Stimulated activated CD4-positive, alpha-beta T cell treated with anti-CD3 and anti-CD28 coated beads, Interleukin-2, amount 100 ng/mL, for 4 hours (primary cell): ENCODE data around the gene FHL3.

Experiments used
- DNase-seq: peaks from one replicate; pipeline ENCODE4 v3.0.0-alpha.2; 2020; ENCODE audit warnings: low read depth

FHL3 gene

DNA sequence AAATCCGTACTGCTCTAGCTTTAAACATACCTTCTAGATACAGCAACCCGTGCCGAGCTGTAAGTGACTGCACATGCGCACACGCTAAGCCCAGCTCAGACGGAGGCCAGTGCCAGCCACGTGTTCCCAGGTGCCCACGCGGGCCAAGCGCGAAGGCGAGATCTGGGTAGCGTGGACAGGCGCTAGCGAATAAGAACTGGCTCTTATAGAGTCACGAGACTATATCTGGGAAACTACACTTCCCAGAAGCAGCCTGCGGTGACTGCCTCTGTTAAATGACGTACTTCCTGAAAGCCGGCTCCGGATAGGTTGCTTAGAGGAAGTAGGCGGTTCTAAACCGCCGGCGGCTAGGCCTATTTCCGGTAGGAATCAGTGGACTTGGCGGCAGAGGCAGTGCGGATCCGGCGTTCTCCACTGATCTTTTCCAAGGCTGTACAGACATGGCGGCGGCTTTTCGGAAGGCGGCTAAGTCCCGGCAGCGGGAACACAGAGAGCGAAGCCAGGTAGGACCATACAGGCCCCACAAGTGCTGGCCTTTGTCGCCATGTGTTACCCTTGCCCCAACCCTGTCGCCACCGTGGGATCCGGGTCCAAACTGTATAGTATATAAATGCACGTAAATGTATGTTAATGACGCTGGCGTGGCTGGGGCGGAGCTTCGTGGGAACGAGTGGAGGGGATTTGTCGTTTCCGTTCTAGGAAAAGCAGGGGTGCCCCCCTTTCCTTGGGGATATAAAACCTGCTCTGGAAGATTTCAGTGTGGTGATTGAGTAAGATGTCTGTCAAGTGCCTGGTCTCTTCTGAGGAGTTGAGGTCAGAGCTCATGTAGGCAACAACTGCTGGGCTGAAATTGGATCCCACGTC lies 7.3 kb upstream of the FHL3 start, which contains the start of gene UTP11:
TSS of gene UTP11 (plus strand) at position 372 of the 864 bp plus-strand sequence. CDS start at position 441, 69 bp downstream.
- DNase-seq: peak; percentile 88

- DNase-seq: no peak
Observed at GRCh38 chr1:38009841-38010180, 4.5 kb upstream of the FHL3 start.

DNA sequence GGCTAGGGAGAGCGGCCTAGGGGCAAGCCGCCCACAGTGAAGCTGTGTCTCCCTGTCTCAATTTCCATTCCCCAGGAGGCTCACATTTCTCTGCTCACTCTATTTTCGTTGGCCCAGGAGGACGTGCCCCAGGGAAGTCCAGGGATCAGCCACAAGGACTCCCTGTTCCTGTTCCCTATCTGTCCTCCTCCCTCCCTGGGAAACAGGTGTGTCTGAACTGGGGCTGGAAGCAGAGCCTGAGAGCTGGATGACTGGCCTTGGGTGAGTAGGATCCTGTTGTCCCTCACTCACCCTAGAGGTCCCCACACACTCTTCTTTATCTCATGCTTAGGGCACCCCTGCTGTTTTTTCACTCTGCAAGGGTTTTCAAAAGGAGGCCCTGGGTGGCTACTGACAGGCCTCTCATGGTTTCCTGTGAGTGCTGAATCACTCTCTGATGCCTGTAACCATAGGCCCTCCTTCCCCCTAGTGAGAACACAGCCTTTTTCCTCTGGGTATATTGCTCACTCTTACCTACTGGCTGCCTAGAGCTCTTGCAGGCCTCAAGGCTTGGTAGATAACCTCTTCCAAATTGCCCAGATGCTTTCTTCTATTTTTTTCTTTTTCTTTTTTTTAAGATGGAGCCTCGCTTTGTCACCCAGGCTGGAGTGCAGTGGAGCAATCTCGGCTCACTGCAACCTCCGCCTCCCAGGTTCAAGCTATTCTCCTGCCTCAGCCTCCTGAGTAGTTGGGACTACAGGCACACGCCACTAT lies 4.0 kb upstream of the FHL3 start:
- DNase-seq: peak; percentile 29

DNA sequence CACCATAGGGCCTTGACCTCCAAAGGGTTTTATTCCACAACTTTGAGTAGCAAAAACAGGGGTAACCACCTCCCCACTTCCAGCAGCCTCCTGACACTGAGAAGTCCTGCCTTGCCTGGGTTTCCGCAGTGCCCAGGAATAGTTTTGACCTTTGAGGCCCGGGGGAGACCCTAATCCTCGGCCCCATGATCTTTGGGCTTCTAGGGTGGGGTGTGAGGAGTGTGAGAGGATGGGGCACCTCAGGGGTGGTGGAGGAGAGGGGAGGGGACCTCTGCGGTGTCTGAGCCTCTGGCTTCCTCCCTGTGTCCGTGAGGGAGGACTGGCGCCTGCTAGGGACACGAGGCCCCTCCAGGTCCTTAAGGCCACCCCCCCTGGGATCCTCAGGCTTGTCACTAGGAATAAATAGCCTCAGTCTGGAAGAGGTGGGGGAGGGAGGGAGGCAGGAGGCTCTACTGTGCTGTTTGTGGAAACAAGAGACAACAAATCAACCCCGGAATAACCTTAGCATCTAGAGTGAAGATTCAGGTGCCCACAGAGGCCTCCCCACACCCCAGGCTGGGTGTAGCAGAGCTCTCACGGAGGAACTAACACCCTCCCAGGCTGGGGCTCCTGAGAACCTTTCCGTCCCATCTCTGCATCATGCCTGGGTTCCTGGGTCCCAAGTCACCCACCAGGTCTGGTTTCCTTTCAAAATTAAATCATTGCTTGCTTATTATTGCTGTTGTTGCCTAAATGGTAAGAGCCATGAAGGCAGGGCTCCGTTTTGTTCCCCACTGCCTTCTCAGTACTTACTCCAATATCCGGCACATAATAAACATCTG lies 904 bp upstream of the FHL3 start:
- DNase-seq: no peak

DNA sequence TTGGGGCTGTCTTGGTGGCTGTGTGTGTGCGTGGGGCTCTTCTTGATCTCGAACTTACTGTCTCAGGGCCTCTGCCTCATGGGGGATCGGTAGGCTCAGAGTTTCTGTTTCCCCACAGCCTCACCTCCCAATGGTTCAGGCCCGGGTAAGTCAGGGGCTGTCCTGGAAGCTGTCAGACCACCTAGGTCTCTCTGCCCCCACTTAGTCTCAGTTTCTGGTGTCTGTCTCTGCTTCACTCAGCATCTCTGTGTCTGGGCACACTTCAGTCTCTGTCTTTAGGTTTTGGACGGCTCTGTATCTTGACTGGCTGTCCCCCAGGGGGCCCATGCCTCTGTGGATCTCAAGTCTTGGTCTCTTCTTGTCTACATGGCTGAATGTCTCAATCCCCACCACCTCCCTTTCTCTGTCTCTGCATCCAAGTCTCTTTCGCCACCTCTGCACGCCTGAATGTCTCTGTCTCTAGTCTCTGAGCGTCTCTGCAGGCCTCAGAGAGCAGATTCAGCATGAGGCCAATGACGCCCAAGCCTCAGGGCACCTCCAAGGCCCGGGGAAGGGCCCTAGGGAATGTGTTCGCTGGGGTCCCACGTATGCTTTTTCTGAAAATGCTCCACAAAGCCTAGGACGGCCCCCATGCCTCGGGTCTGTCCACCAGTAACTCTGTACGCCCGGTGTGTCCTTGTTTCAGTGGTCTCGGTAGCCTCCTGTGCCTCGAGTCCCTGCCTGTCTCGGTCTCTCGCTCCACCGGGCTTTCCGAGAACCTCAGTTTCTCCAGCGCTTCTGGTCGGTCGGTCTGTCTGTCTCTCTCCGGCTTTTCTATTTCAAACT lies 818 bp downstream of the FHL3 start:
- DNase-seq: no peak

- DNase-seq: no peak
Observed at GRCh38 chr1:38003261-38004250, 1.8 kb downstream of the FHL3 start.

DNA sequence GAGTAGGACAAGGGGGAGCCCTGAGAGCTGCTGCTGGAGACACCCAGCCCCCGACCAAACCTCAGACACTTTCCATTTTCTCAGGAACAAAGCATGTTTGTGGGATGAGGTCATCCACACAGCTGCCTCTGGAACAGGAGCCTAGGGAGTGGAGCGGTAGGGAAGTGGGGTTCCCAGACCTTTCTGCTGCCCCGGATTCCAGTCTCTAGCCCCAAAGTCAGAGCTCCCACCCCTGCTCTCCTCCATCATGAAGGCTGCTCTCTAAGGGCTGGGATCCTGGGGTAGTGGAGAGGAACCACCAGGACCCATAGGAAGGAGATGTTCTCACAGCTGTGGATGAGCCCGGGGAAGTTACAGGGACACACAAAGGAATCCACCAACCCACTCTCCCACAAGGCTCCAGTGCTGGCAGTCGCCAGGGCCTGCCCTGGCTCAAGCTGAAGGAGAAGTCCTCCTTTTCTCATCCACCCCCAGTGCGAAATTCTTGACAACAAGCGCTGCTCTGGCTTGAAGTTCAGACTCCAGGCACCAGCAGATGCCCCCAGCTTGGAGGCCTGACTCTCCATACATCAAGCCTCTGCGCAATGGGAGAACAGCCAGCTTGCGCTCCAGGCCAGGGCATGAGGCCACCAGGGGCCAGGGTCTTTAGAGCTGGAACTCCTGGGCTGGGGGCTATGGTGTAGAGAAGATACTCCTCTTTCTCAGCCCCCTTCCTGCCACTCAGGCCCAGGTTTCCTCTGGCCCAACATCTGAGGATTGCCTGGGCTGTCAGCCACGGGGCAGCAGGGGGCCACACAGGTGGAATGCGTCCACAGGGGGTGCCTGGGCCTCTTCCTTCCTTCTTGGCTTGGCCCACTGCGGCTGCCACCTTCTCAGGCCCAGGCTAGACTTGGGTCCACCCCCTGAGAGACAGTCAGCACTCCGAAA lies 4.5 kb downstream of the FHL3 start:
- DNase-seq: no peak

GRCh38 chr1:38000233-38000528 lies 5.1 kb downstream of the FHL3 start:
- no peak for DNase-seq

GRCh38 chr1:37999430-38000232 lies 5.7 kb downstream of the FHL3 start:
- no peak for DNase-seq

- no peak for DNase-seq
Observed at GRCh38 chr1:37998913-37999429, 6.3 kb downstream of the FHL3 start.

GRCh38 chr1:37998089-37998808 lies 7.1 kb downstream of the FHL3 start:
- no peak for DNase-seq

GRCh38 chr1:37997256-37998088 lies 7.8 kb downstream of the FHL3 start:
- DNase-seq: no peak

- DNase-seq: no peak
Observed at GRCh38 chr1:37995751-37996345, 9.5 kb downstream of the FHL3 start.

DNA sequence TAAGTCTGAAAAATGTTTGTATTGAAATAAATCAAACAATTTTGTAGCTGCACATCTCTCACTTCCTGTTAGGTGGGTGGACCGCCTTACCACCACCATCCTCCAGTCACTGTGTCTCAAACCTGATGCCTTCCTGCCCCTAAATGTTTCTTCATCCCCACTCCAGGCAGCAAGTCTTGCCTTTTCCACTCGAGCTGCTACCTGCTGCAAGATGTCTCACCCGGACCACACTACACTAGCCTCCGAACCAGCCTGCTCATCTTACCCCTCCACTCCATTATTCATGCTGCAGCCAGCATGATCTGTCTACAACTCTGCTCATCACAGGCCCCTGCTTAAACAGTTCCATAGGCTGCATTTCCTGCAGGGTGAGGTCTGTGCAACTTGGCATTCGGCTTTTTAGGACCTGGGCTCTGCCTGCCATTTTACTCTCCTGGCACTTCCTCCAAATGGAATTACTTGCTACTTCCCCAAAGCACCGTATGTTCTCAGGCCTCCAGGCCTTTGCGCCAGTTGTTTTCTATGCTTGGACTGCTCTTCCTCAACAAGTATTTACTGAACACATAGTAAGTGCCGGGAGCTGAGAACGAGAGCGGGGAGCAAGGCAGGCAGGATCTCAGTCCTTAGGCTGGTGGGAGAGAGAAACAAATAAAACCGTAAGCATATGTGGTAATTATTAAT lies 10.3 kb downstream of the FHL3 start:
- no peak for DNase-seq

DNA sequence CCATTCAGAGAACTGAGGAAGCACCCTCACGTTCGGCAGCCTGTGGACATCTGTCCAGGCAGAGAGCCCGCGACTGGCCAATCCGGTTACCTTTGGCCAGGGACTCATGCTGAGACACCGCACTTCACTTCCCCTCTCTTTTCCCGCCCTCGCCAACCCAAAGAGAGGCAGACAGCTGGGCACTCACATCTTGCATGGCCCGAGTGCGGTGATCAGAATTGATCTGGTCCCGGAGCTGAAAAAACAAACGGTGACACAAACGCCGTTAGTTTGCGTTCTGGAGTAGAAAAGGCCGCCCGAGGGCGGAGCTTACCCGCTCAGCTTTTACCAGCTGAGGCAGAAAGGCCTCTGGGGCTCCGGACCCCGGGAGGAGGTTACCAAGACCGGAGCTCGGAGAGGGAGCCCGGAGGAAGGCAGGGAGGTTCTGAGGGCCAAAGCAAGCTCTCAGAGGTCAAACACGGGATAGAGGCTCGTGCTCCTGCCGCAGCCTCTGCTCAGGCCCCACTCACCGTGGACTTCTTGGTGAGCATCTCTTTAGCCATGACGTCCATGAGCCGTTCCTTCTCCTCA lies 15.9 kb downstream of the FHL3 start:
- DNase-seq: no peak
